Activated T-cell treated with anti-CD3 and anti-CD28 coated beads for 4 hours (primary cell): ENCODE measurements around the gene DPY30.

Experiments used
- DNase-seq: peaks from one replicate; pipeline ENCODE4 v3.0.0-alpha.2; 2020

DPY30 gene

DNA sequence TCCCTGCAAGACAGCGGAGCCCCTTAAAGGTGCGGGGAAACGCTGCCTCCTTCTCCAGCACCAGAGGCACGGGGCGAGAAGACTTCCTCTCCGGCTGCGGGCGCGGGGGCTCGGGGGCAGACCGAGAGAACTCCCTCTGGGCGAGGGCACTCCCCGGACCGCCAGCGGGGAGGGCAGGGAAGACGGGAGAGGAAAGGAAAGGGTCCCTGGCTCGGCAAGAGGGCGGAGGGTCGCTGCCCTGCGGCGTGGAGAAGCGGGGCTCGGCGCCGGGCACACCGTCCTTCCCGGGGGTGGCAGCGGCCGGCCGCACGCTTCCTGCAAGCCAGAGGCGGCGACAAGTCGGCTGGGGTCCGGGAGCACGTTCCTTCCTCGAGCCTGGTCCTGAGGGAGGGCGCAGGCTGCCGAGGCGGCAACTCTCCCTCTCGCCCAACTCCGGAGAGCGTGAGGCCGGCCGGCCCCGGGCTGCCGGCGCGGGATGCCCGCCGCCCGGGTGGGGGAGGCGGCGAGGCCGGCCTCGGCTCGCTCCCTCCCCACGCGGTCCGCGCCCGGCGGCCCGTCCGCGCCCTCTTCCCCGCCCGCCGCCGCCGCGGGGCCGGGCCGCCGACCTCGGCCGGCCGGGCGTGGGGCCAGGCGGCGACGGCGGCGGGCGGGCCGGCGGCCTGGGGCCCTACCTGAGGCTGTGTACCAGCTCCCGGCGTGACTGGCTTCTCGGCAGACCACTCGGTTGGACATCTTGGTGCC lies 29.9 kb downstream of the DPY30 start:
- peak; percentile 20 for DNase-seq

DNA sequence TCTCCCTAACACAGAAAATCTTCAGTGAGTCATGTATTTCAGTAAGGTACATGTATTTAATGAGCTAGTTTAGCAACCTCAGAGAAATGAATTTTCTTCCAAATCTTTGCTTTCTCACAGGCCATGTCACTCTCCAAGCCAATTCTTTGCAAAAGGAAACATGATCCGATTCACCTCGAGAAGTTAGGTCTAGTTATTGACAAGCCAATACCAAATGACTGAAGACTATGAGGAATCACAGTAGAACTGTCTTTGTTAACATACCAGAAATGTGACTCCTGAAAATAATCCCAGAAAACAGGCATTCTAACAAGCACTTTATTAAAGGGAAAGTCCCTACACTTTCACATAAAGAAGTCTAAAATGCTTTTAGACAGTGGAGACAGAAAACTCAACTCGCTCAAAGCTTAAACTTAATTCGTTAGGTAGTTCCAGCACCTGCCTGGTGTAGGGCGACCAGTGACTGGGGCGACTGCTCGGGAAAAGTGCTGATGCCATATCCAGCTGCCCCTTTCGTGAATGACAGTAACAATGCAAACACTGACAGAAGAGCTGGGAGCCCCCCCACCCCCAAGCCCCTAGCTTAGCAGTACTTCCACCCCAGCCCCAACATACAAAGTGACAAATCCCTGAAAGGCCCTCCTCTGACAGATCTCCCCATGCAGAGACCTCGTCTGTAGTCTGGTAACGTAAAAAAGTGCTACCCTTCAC lies 30.6 kb downstream of the DPY30 start:
- no peak for DNase-seq

DNA sequence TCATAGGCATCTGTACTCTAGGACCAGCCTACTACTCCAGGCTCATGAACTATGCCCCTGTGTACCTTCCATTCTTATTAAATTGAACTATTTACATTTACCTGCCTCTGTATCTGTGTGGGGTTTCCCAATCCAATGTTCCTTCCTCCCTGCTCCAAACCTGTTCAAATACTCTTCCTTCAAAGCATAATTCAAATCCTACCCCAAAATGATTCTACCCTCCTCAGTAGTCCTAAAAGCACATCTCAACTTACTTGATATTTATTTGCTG lies 32.5 kb downstream of the DPY30 start:
- no peak for DNase-seq

DNA sequence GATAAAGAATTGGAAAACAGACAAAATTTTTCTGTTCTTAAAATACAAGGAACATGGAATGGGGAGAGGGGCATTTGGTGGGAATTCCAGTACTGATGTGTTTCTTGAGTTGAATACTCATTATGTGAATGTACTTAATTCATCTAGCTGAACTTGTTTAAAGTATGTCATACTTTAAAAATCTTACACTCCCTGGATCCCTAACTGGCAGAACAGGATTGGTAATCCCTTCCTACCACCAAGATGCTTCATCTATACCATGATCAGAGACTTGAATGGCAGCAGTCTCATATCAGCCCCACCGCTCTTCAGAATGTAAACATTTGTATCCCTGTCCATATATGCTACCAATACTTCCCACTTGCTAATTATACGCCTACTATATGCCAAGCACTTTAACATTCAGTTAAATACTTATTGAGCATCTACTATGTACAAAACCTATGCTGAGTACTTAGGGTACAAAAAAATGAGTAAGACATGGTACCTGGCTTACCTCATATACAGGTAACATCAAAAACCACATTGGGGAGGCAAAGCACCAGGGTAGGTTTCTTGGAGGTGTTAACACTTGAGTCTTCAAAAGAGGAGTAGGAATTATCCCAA lies 34.1 kb downstream of the DPY30 start:
- no peak for DNase-seq

DNA sequence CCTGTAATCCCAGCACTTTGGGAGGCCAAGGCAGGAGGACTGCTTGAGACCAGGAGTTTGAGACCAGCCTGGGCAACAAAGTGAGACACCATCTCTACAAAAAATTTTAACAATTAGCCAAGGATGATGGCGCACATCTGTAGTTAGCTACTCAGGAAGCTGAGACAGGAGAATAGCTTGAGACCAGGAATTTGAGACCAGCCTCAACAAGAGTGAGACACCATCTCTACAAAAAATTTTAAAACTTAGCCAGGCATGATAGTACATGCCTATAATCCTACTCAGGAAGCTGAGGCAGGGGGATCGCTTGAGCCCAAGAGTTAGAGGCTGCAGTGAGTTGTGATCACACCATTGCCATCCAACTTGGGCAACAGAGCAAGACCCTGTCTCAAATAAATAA lies 35.8 kb downstream of the DPY30 start:
- no peak for DNase-seq

DNA sequence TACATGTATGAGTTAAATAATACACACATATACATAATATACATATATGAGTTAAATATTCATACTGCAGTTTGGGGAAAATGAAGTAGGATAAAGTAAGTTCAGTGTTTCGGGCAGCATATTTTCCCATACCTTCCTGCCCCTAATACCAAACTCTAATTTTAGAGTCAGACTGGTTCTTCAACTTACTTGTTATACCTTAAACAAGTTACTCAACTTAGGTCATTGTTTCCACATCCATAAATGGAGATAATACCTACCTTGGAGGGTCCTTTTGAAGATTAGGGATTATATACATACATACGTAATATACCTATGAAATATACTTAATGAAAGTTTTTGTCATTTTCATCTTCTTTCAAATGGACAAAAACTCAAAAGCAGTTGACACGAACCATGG lies 37.2 kb downstream of the DPY30 start:
- DNase-seq: no peak

DNA sequence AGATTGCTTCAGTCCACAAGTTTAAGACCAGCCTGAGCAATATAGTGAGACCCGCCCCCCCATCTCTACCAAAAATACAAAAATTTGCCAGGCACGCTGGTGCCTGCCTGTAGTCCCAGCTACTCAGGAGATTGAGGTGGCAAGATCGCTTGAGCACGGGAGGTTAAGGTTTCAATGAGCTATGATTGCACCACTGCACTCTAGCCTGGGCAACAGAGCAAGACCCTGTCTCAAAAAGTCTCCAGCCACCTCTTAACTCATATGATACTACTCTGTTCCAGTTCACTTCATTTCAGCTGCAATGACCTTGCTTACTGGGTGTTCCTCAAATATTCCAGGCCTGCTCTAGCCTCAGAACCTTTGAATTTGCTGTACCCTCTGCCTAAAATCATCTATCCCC lies 40.2 kb downstream of the DPY30 start:
- no peak for DNase-seq

DNA sequence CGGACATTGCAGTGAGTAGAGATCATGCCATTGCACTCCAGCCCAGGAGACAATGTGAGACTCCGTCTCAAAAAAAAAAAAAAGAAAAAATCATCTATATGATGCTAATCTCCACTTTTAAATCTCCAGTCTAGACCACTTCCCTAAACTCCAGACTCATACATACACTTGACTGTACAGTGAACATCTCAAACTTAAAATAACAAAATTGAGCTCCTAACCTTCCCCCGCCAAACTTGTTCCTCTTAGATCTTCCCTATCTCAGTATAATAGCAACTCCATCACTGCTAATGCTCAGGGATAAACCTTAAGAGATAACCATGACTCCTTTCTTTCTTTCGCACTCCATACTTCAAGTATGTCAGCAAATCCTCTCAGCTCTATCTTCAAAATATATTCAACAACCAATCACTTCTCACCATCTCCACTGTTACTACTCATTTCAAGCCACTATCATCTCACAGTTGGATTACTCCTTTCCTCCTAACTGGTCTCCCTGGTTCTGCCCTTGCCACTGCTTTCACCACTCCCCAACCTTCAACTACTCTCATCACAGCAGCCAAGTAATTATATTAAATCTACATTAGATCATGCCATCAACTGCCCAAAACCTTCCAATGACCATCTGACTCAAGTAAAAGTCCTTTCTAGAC lies 40.7 kb downstream of the DPY30 start:
- DNase-seq: no peak

DNA sequence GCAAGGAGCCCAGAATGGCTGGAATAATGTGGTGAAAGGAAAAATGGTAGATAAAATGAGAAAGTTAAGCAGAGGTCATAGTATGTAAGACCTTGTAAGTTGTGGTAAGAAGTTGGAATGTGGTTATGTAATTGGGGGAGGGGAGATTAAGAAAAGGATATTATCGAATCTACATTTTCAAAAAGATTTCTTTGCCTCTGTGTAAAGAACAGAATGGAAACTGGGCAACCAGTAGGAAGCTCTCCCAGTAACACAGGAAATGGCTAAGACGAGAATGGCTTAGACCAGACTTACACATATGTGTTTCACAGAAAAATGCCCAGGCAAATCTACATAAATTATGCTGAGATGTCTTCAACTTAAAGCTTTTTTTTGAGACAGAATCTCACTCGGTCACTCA lies 42.0 kb downstream of the DPY30 start:
- no peak for DNase-seq

DNA sequence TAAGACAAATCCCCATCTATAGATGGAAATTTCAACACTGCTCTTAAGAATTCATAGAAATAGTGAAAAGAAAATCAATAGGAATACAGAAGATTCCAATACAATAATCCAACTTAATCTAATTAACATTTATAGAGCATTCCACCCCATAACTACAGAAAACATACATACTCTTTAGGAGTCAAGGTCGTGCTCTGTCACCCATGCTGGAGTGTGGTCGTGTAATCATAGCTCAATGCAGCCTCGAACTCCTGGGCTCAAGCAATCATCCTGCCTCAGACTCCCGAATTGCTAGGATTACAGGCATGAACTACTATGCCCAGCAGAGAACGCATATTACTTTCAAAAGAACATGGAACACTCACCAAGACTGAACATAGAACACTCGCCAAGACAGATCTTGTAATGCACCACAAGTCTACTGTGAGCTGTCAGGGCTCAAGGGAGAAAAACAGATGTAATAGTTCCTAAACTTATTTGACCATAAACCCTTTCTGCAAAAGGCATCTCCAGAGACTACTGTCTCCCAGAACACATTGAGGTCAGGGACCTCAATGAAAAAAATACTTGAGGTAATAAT lies 42.9 kb downstream of the DPY30 start:
- DNase-seq: no peak

DNA sequence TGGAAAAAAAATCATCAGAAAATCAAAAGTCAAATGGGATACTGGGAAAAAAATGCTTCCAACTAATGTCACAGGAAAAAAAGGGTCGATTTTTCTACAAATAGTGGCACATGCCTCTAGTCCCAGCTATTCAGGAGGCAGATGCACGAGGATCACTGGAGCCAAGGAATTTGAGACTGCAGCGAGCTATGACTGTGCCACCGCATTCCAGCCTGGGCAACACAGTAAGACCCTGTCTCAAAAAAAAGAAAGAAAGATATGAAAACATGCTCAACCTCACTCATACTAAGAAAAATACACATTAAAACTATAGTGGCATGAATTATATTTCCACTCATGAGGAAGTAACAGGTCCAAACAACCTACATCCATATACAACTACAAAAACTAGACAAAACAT lies 46.7 kb downstream of the DPY30 start:
- DNase-seq: no peak

DNA sequence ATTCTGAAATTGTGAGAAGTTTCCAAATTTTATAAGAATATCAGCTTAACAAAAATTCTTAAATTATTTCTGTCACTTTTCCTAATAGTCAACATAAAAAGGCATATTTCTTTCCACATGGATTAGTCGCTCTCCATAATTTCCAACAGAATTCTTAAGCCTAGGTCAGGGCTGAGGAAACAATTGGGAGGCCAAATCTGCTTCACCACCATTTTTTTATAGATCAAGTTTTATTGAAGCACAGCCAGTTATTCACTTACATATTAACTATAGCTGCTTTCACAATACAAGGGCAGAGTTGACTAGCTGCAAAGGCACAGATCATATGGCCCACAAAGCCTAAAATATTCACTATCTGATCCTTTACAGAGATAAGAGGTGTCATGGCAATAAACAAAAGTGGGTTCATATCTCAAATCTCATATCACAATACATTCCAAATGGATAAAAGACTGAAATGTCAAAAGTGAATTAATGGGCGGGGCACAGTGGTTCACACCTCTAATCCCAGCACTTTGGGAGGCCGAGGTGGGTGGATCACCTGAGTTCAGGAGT lies 47.5 kb downstream of the DPY30 start:
- DNase-seq: no peak

DNA sequence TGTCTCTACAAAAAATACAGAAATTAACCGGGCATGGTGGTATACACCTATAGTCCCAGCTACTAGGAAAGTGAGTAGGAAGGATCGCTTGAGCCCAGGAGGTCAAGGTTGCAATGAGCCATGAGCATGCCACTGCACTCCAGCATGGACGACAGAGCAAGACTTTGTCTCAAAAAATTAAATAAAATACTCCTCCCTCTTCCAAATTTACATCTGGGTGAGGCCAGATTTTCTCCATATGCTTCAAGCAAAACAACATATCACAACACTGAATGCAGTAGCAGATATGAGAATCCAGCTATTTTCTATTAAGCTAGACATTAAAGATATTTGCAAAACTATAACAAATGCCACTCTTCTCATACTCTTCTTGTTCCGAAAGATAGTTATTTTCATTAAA lies 49.7 kb downstream of the DPY30 start:
- DNase-seq: no peak

DNA sequence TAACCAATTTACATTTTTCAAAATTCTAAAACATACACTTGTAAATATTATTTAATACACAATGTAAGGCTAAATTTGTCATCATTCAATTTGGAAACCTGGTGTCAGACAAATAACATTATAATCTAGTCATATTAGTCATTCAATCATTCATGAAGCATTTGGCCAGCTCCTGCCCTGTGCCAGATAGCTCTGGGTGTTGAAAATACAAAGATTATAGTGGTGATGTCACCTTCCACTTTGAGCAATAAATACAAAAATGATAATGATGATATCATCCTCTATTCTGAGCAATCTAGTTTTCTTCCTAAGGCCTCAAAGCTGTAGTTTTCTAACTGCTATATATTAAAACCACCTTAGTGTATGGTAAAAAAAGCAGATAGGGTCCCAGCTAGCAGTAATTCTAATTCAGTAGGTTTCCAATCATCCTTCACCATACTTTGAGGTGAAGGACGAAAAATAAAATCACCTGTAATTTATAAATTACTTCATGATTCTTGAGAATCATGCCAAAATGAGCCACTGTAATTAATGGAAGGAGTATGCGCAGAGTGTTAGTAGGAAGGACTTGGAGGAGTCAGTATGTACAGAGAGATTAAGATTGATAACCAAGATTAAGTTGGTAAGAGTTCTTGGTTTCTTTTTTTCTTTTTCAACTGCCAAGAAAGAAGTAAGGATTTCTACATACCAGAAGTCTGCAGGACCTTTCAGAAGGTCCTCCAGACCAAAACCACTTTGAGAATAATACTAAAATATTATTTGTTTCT lies 52.0 kb downstream of the DPY30 start:
- DNase-seq: no peak

DNA sequence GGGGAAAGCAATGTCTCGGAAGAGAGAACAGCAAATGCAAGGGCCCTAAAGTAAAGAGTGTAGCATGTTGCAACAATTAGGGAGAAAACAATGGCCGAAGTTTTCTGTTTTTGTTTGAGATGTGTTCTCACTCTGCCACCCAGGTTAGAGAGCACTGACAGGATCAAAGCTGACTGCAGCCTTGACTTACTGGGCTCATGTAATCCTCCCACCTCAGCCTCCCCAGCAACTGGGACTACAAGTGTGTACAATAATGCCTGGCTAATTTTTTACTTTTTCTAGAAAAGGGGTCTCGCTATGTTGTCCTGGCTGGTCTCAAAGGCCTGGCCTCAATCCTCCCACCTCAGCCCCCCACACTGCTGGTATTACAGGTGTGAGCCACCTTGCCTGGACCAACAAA lies 52.7 kb downstream of the DPY30 start:
- DNase-seq: no peak

DNA sequence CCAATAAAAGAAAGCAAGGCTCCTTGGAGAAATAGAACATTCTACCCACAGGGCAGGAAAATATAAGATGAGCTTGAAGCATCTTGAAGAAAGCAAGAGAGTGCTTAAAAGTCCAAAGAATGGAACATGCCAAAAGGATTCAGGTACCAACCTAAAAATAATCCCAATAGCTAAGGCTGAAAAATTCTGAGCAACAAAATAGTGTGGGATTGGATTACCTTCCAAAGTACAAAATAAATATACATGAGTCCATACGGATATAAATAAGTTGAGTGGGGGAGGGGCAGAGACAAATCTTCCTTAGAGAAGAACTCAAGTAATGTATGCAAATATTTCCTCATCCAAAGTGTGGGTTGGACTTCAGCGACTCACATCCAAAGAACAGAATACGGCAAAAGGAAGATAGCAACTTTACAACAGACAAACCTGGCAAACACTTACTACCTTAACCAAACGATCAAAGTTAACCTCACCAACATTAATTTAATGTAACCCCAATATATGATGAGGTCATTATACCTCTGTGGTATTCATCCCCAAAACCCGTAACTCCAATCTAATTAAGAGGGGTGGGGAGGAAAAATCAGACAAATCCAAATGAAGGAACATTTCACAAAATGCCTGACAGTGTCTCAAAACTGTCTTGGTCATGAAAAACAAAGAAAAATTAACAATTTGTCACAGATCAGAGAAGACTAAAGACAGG lies 55.7 kb downstream of the DPY30 start:
- no peak for DNase-seq

DNA sequence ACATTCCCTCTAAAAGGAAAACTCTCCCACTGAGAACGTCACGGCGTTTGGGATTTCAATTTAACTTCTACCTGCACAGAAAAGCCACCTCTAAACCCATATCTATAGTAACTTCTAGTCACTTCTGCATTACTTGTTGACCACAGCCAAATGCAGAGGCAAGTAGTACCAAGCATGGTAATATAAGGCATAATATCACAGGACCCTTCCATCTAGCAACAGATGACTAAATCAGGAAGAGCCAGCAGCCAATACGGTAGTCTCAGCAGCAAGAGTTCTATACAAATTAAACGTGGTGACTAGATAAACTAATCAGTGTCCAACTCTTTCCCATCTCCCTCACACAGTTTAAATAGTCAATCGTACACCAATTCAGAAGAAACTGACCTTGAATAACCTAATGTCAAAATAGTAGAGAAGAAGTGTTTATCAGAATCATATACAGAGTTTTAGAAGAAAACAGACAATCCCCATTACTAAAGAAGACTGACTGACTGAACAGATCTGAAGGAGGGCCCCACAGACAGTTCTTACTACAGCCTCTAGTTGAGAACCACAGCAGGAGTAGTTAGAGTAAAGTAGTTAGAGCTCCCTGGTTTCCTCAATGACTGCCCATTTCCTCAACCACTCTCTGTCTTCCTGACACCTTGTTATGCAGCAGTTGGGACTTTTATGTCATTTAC lies 58.8 kb downstream of the DPY30 start:
- no peak for DNase-seq

DNA sequence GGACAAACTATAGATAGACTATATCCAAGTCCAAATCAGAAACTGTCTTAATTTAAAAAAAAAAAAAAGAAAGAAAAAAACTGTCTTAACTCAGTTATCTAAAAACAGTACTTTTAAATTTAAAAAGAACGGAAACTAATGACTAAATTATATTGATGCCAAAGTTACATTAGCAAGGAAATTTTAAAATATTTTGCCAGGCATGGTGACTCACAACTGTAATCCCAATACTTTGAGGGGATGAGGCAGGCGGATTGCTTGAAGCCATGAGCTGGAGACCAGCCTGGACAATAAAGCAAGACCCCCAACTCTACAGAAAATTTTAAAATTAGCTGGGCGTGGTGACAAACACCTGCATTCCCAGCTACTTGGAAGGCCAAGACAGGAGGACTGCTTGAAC lies 59.6 kb downstream of the DPY30 start:
- DNase-seq: no peak

DNA sequence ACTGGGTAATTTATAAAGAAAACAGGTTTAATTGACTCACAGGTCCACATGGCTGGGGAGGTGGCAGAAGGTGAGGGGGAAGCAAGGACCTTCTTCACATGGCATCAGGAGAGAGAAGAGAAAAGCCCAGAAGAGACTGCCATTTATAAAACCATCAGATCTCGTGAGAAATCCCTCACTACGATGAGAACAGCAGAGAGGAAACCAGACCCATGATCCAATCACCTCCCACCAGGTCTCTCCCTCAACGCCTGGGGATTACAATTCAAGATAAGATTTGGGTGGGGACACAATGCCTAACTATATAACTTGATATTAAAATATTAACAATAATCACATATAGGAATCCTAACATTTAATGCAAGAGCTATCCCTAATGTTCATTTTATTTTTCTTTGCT lies 60.6 kb downstream of the DPY30 start:
- DNase-seq: no peak

DNA sequence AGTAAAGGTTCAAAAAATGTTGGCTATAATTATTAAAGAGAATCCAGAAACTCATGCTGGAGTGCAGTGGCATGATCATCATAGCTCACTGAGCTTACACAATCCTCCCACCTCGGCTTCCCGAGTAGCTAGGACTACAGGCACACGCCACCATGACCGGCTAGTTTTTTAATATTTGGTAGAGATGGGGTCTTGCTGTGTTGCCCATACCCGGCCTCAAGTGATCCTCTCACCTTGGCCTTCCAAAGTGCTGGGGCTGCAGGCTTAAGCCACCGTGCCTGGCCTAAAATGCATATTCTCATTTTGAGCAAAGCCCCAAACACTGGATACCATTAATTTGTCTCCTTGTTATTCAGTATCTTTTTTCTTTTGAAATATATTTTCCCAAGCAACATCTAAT lies 61.2 kb downstream of the DPY30 start:
- DNase-seq: no peak
